ENCODE data around the gene FAXDC2. TPM values are rescaled to one million over a fixed set of nuclear protein-coding genes. Genes with fewer than 3 reads are reported as not detected.

The FAXDC2 gene
- total and polyA plus RNA-seq, 10 of the 15 experiments (the other 5 are each of a cell fraction or from before 2014, with no cell fraction given), result 0.13 to 1.8 (median 0.35) TPM

DNA sequence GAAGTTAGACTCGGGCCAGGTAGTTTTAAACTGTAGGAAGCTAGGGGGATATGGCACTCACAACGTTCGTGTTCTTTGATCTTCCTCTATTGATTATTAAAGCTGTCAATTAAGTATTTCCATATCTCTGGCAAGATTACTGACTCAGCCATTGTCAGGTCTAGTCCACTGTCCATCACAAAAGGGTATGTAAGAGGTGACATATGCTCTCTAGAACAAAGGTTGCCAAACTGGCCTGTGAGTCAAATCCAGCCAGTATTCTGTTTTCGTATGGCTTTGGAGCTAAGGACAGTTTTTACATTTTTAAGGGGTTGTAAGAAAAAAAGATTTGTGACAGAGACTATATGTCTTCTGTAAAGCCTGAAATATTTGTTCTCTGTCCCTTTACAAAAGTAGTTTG is 44.2 kb downstream of the FAXDC2 start:
- ChIA-PET RAD21 (ENCODE audit: unreplicated experiment) (no interaction called here), POLR2A (no interaction called here), SMC1A (ENCODE audit: uncharacterized antibody, unreplicated experiment) (interaction anchor here (1.0 to 2.4 kb wide), 2 partner anchors 45 to 156 kb away, joined by 3 to 5 read pairs; no protein-coding TSS in a partner anchor), CTCF (interaction anchor here (0.8 kb wide), 1 partner anchor 154 kb away, joined by 3 read pairs; no protein-coding TSS in a partner anchor)
- Histone ChIP-seq H3K27ac (ENCODE audit: control insufficient read depth, insufficient read depth) (no peak overlapping the region), H3K4me1 (ENCODE audit: control insufficient read depth, insufficient read depth, low read length) (no peaks in the 10 kb centered on the region), H3K4me2 (ENCODE audit: control insufficient read depth, insufficient read depth) (no peak overlapping the region), H3K9ac (ENCODE audit: control insufficient read depth, insufficient read depth, low read length) (no peak overlapping the region), H3K9me3 (replicated peaks; ENCODE audit: control insufficient read depth, insufficient read depth, low read length) (no peaks in the 10 kb centered on the region), H2AFZ (ENCODE audit: control insufficient read depth, low read depth, low read length) (no peak overlapping the region), H3K79me2 (ENCODE audit: control insufficient read depth, insufficient read depth, low read length) (no peaks in the 10 kb centered on the region), H3K36me3 (ENCODE audit: control insufficient read depth in 2 of 2, insufficient read depth in 2 of 2, low read length in 1 of 2) (peaks cover 37 to 65% of the 10 kb centered on the region in 2 experiments), H3K4me3 (no peak overlapping the region), H3K27me3 (replicated peaks in 1 of 2; ENCODE audit: control insufficient read depth in 2 of 2, insufficient read depth in 2 of 2, low read length in 1 of 2) (no peaks in the 10 kb centered on the region), H4K20me1 (ENCODE audit: control insufficient read depth, insufficient read depth) (no peaks in the 10 kb centered on the region)
- ATAC-seq (no peak), FAIRE-seq (no peak), DNase-seq (ENCODE audit: low read depth, low spot score) (no peak)
- BruUV-seq (replicated peaks), result no TSS peak
- intact Hi-C loops (cut with micrococcal nuclease; ENCODE audit: unreplicated experiment), result no loop called here
- TF ChIP-seq, protein P1, sequence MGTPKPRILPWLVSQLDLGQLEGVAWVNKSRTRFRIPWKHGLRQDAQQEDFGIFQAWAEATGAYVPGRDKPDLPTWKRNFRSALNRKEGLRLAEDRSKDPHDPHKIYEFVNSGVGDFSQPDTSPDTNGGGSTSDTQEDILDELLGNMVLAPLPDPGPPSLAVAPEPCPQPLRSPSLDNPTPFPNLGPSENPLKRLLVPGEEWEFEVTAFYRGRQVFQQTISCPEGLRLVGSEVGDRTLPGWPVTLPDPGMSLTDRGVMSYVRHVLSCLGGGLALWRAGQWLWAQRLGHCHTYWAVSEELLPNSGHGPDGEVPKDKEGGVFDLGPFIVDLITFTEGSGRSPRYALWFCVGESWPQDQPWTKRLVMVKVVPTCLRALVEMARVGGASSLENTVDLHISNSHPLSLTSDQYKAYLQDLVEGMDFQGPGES (IDR thresholded peaks at IDR 0.05), result no peak
- 84% methylated on average over 4 of the region's 4 CpGs for WGBS (ENCODE audit: insufficient coverage, insufficient replicate concordance, low lambda C conversion rate, missing lambda C conversion rate)
- in situ Hi-C loops (cut with MboI), result no loop called here

DNA sequence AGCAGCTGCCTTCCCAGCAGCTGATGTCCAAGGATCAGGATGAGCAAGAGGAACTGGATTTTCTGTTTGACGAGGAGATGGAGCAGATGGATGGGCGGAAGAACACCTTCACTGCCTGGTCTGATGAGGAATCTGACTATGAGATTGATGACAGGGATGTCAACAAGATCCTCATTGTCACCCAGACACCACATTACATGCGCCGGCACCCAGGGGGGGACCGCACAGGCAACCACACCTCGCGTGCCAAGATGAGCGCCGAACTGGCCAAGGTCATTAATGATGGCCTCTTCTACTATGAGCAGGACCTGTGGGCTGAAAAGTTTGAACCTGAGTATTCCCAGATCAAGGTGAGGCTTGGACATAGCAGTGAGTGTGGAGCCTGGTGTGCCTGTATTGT is 48.4 kb downstream of the FAXDC2 start:
- H3K9me3 ChIP-seq (replicated peaks; ENCODE audit: control insufficient read depth, insufficient read depth, low read length), result no peaks in the 10 kb centered on the region
- intact Hi-C loops (cut with micrococcal nuclease; ENCODE audit: unreplicated experiment) (no loop called here), in situ Hi-C loops (cut with MboI) (no loop called here)
- TF ChIP-seq JUND (IDR thresholded peaks at IDR 0.05; ENCODE audit: low read depth, low read length) (no peak), BACH1 (IDR thresholded peaks at IDR 0.05; ENCODE audit: borderline replicate concordance) (no peak)
- TF ChIP-seq, protein P2, sequence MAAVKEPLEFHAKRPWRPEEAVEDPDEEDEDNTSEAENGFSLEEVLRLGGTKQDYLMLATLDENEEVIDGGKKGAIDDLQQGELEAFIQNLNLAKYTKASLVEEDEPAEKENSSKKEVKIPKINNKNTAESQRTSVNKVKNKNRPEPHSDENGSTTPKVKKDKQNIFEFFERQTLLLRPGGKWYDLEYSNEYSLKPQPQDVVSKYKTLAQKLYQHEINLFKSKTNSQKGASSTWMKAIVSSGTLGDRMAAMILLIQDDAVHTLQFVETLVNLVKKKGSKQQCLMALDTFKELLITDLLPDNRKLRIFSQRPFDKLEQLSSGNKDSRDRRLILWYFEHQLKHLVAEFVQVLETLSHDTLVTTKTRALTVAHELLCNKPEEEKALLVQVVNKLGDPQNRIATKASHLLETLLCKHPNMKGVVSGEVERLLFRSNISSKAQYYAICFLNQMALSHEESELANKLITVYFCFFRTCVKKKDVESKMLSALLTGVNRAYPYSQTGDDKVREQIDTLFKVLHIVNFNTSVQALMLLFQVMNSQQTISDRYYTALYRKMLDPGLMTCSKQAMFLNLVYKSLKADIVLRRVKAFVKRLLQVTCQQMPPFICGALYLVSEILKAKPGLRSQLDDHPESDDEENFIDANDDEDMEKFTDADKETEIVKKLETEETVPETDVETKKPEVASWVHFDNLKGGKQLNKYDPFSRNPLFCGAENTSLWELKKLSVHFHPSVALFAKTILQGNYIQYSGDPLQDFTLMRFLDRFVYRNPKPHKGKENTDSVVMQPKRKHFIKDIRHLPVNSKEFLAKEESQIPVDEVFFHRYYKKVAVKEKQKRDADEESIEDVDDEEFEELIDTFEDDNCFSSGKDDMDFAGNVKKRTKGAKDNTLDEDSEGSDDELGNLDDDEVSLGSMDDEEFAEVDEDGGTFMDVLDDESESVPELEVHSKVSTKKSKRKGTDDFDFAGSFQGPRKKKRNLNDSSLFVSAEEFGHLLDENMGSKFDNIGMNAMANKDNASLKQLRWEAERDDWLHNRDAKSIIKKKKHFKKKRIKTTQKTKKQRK (IDR thresholded peaks at IDR 0.05; ENCODE audit: low read depth, low read length), result no peak
- no peak overlapping the region for H3K4me2 ChIP-seq (ENCODE audit: control insufficient read depth, insufficient read depth)
- DNase-seq (ENCODE audit: low read depth, low spot score) (no peak), ATAC-seq (no peak), FAIRE-seq (no peak)
- H3K27me3 ChIP-seq (replicated peaks in 1 of 2; ENCODE audit: control insufficient read depth in 2 of 2, insufficient read depth in 2 of 2, low read length in 1 of 2), result no peaks in the 10 kb centered on the region
- CTCF ChIA-PET, result interaction anchor here (0.9 to 3.0 kb wide), 2 partner anchors 31 to 151 kb away, joined by 3 to 14 read pairs; no protein-coding TSS in a partner anchor
- BruUV-seq (replicated peaks), result no TSS peak
- no peak overlapping the region for H3K4me3 ChIP-seq
- RAD21 ChIA-PET (ENCODE audit: unreplicated experiment), result no interaction called here
- H2AFZ ChIP-seq (ENCODE audit: control insufficient read depth, low read depth, low read length), result no peak overlapping the region
- no peak overlapping the region for H3K9ac ChIP-seq (ENCODE audit: control insufficient read depth, insufficient read depth, low read length)
- POLR2A ChIA-PET, result no interaction called here
- no peaks in the 10 kb centered on the region for H3K79me2 ChIP-seq (ENCODE audit: control insufficient read depth, insufficient read depth, low read length)
- peaks cover 48 to 72% of the 10 kb centered on the region in 2 experiments for H3K36me3 ChIP-seq (ENCODE audit: control insufficient read depth in 2 of 2, insufficient read depth in 2 of 2, low read length in 1 of 2)
- H4K20me1 ChIP-seq (ENCODE audit: control insufficient read depth, insufficient read depth), result no peaks in the 10 kb centered on the region
- H3K27ac ChIP-seq (ENCODE audit: control insufficient read depth, insufficient read depth), result no peak overlapping the region
- SMC1A ChIA-PET (ENCODE audit: uncharacterized antibody, unreplicated experiment), result interaction anchor here (1.4 kb wide), 1 partner anchor 20 kb away, joined by 3 read pairs; no protein-coding TSS in a partner anchor
- WGBS (ENCODE audit: insufficient coverage, insufficient replicate concordance, low lambda C conversion rate, missing lambda C conversion rate), result over 99% methylated on average over 9 of the region's 9 CpGs
- H3K4me1 ChIP-seq (ENCODE audit: control insufficient read depth, insufficient read depth, low read length), result no peaks in the 10 kb centered on the region
